Naive thymus-derived CD4-positive, alpha-beta T cell (primary cell): ENCODE data around the gene JUNB. TPM values are rescaled to one million over a fixed set of nuclear protein-coding genes. Genes with fewer than 3 reads are reported as not detected.
A peak's percentile ranks its signal among the peaks of the same experiment; 100 is the strongest.

ENCODE experiments used
- ATAC-seq: fragments of 150-1000 bp; cut with Tn5 transposase; 2 replicates; pipeline ENCODE4 v1.10.0; 2021; ENCODE audit warnings: mild to moderate bottlenecking, moderate library complexity
- CTCF ChIA-PET: fragments of 350-600 bp; sonication (Branson Sonifier 250); formaldehyde crosslinking; loops from one replicate; lab custom pipeline; 2021; ENCODE audit warnings: antibody characterized with exemption; lab: Charles Lee
- POLR2A ChIA-PET: fragments of 350-600 bp; sonication (Branson Sonifier 250); formaldehyde crosslinking; loops from one replicate; lab custom pipeline; 2021; ENCODE audit warnings: antibody characterized with exemption, inconsistent platforms; lab: Charles Lee
- DNase-seq, 9 donors: peaks; one replicate each; pipeline versions ENCODE4 v3.0.0 to v3.0.0-alpha.2; 2020 to 2022; ENCODE audit warnings: mixed read lengths in 1 of 9
- H3K27ac ChIP-seq: one replicate; pipeline ENCODE4 v1.7.0; 2013; ENCODE audit warnings: mild to moderate bottlenecking, low read depth, low read length, moderate library complexity
- H3K27me3 ChIP-seq, 2 donors: one replicate each; pipeline ENCODE4 v1.7.0; 2013; ENCODE audit warnings: low read length in 2 of 2, mild to moderate bottlenecking in 2 of 2, moderate library complexity in 2 of 2; ENCODE audit not compliant: control insufficient read depth in 2 of 2, insufficient read depth in 2 of 2
- H3K36me3 ChIP-seq, 3 experiments: 1 replicate in 2 of 3; 2 replicates in 1 of 3; pipeline ENCODE4 v1.7.0; 2013; ENCODE audit warnings: low read length in 3 of 3, mild to moderate bottlenecking in 3 of 3, moderate library complexity in 1 of 3; ENCODE audit not compliant: insufficient read depth in 3 of 3, control insufficient read depth in 2 of 3
- H3K4me1 ChIP-seq, 2 donors: one replicate each; pipeline ENCODE4 v1.7.0; 2013; ENCODE audit warnings: low read length in 2 of 2, mild to moderate bottlenecking in 2 of 2, moderate library complexity in 1 of 2; ENCODE audit not compliant: control insufficient read depth in 2 of 2, insufficient read depth in 2 of 2
- H3K4me3 ChIP-seq: 2 replicates; pipeline ENCODE4 v1.7.0; 2013; ENCODE audit warnings: mild to moderate bottlenecking, low read length
- H3K9me3 ChIP-seq, 3 experiments: 1 replicate in 2 of 3; 2 replicates in 1 of 3; pipeline ENCODE4 v1.7.0; 2013; ENCODE audit warnings: low read length in 3 of 3; ENCODE audit not compliant: control insufficient read depth in 2 of 3
- H3K27ac Mint-ChIP-seq, 9 donors: one replicate each; pipeline ENCODE4 v1.8.0; 2020 to 2022; ENCODE audit warnings: mixed read lengths in 9 of 9, mild to moderate bottlenecking in 8 of 9, moderate library complexity in 5 of 9, inconsistent platforms in 2 of 9
- H3K27me3 Mint-ChIP-seq, 5 donors: one replicate each; pipeline ENCODE4 v1.8.0; 2021 to 2022; ENCODE audit warnings: mixed read lengths in 5 of 5, mild to moderate bottlenecking in 1 of 5
- H3K36me3 Mint-ChIP-seq, 5 donors: one replicate each; pipeline ENCODE4 v1.8.0; 2020 to 2022; ENCODE audit warnings: mixed read lengths in 5 of 5, mild to moderate bottlenecking in 3 of 5, inconsistent platforms in 1 of 5
- H3K4me1 Mint-ChIP-seq, 7 donors: one replicate each; pipeline ENCODE4 v1.8.0; 2020 to 2022; ENCODE audit warnings: mixed read lengths in 7 of 7, mild to moderate bottlenecking in 3 of 7, inconsistent platforms in 1 of 7
- H3K4me3 Mint-ChIP-seq, 10 donors: one replicate each; pipeline ENCODE4 v1.8.0; 2020 to 2022; ENCODE audit warnings: mild to moderate bottlenecking in 10 of 10, mixed read lengths in 10 of 10, moderate library complexity in 6 of 10, inconsistent platforms in 2 of 10
- H3K9me3 Mint-ChIP-seq, 11 donors: one replicate each; pipeline ENCODE4 v1.8.0; 2020 to 2022; ENCODE audit warnings: mixed read lengths in 11 of 11, mild to moderate bottlenecking in 4 of 11, inconsistent platforms in 1 of 11, moderate library complexity in 1 of 11
- intact Hi-C, 2 donors: fragments of 100-400 bp; cut with micrococcal nuclease; formaldehyde crosslinking; loops; one replicate each; pipeline ENCODE4 v1.15.1; 2023
- polyA plus RNA-seq, 2 donors: library from polyadenylated mRNA; unstranded; fragments of 300-500 nt; fragmentation: Illumina TruSeq; gene quantifications; one replicate each; pipeline ENCODE4 v1.2.3, GENCODE V29; 2021
- total RNA-seq, 6 experiments: library from RNA in 5 of 6; stranded (reverse) in 5 of 6; gene quantifications; 1 replicate in 5 of 6; 2 replicates in 1 of 6; pipeline ENCODE4 v1.2.3 and lab custom pipeline; 2021 to 2026

Gene JUNB
- total and polyA plus RNA-seq, 7 experiments from 2014 or later = 107 to 2,198 (median 690) TPM

DNA sequence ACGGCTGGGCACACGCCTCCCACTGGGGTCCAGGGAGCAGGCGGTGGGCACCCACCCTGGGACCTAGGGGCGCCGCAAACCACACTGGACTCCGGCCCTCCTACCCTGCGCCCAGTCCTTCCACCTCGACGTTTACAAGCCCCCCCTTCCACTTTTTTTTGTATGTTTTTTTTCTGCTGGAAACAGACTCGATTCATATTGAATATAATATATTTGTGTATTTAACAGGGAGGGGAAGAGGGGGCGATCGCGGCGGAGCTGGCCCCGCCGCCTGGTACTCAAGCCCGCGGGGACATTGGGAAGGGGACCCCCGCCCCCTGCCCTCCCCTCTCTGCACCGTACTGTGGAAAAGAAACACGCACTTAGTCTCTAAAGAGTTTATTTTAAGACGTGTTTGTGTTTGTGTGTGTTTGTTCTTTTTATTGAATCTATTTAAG, 1.6 kb downstream of the JUNB start:
- Mint-ChIP-seq H3K27ac (peak overlapping the region; percentile 97 to 100 (median 100)), H3K27me3 (peaks cover 0 to 2% (median 0%) of the 10 kb centered on the region in 5 donors), H3K4me1 (peaks cover 30 to 52% (median 40%) of the 10 kb centered on the region in 7 donors), H3K36me3 (peaks cover 0 to 9% (median 0%) of the 10 kb centered on the region in 5 donors), H3K9me3 (peaks cover 0 to 27% (median 0%) of the 10 kb centered on the region in 11 donors), H3K4me3 (peak overlapping the region; percentile 89 to 98 (median 94))
- no peak for ATAC-seq
- Histone ChIP-seq H3K36me3 (peaks cover 0 to 20% (median 0%) of the 10 kb centered on the region in 3 experiments), H3K4me3 (peak overlapping the region; percentile 98), H3K27me3 (no peaks in the 10 kb centered on the region), H3K9me3 (no peaks in the 10 kb centered on the region), H3K27ac (peak overlapping the region; percentile 99), H3K4me1 (peaks cover 30 to 36% of the 10 kb centered on the region in 2 donors)
- ChIA-PET POLR2A (interaction anchor here (0.6 to 8.4 kb wide), 28 partner anchors 7 to 1574 kb away, joined by 3 to 621 read pairs (median 6); partner anchors contain the start of genes CALR, DHPS, DNASE2 and FBXW9), CTCF (interaction anchor here (0.9 to 3.7 kb wide), 7 partner anchors 8 to 116 kb away, joined by 4 to 71 read pairs (median 7); partner anchors contain the start of gene HOOK2)
- DNase-seq = no peak
- intact Hi-C loops = loop anchor here (1.0 to 5.0 kb wide), 11 partner anchors 14 to 1701 kb away; partner anchors contain the start of genes CALR (in 2 of the 2), IER2 (in 2 of the 2), STX10 (in 2 of the 2) and GET3 (in 1 of the 2)

DNA sequence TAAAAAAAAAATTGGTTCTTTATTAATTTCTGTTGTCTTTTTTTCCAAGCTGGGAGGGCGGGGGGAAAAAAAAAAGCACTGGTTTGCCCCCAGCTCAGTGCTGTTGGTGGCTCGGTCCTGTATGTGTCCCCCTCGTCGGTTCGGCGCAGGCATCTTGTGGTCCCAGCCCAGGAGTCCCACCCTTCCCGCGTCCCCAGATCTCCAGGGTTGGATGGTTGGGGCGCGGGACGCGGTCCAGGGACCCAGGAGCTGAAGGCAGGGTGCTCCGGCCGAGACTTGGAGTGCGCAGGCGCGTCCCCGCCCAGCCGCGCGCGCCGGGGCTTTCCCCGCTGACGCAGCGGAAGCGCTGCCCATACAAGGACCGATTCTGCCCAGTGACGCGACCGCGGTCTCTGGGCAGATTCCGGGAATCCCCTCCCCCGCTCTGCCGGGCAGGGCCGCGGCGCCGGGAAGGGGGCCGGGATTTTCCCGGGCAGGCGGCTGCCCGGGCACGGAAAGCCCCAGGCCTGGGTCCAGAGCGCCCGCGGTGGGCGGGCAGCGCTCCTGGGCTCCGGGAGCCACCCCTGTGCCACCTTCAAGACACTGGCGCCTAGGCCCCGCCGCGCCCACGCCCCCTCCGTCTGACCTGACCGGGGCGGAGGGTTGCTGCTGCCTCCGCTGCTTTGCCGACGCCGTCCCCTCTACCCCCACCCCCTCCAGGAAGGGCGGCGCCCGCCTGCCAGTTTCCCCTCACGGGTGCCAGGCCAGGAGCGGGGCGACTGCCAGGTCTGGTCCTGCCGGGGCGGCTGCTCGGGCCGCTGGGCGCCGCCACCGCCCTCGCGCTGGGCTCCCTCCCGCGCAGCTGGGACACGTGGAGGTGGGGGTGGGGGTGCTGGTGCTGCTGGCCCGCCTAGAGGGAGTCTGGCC, 2.3 kb downstream of the JUNB start:
- H3K27ac ChIP-seq = peak overlapping the region; percentile 99
- CTCF ChIA-PET = interaction anchor here (0.9 to 9.8 kb wide), 8 partner anchors 11 to 117 kb away, joined by 4 to 169 read pairs (median 16); partner anchors contain the start of gene HOOK2
- POLR2A ChIA-PET = interaction anchor here (0.6 to 8.4 kb wide), 23 partner anchors 7 to 1574 kb away, joined by 3 to 621 read pairs (median 11); partner anchors contain the start of genes CALR, DNASE2, FBXW9 and GCDH
- H3K4me3 Mint-ChIP-seq = peak overlapping the region; percentile 89 to 98 (median 94)
- H3K27me3 Mint-ChIP-seq = peaks cover 0 to 2% (median 0%) of the 10 kb centered on the region in 5 donors
- H3K4me3 ChIP-seq = peak overlapping the region; percentile 98
- peak; percentile 53 for ATAC-seq
- peak; percentile 93 to 99 (median 98) for DNase-seq
- peaks cover 0 to 27% (median 0%) of the 10 kb centered on the region in 11 donors for H3K9me3 Mint-ChIP-seq
- H3K27ac Mint-ChIP-seq = peak overlapping the region; percentile 97 to 100 (median 100)
- H3K9me3 ChIP-seq = no peaks in the 10 kb centered on the region
- H3K27me3 ChIP-seq = no peaks in the 10 kb centered on the region
- intact Hi-C loops = loop anchor here (1.0 to 5.0 kb wide), 11 partner anchors 13 to 1701 kb away; partner anchors contain the start of genes CALR (in 2 of the 2), IER2 (in 2 of the 2), STX10 (in 2 of the 2) and GET3 (in 1 of the 2)
- H3K36me3 ChIP-seq = peaks cover 0 to 20% (median 0%) of the 10 kb centered on the region in 3 experiments
- H3K36me3 Mint-ChIP-seq = peaks cover 0 to 9% (median 0%) of the 10 kb centered on the region in 5 donors
- peaks cover 30 to 36% of the 10 kb centered on the region in 2 donors for H3K4me1 ChIP-seq
- peaks cover 30 to 46% (median 39%) of the 10 kb centered on the region in 7 donors for H3K4me1 Mint-ChIP-seq

DNA sequence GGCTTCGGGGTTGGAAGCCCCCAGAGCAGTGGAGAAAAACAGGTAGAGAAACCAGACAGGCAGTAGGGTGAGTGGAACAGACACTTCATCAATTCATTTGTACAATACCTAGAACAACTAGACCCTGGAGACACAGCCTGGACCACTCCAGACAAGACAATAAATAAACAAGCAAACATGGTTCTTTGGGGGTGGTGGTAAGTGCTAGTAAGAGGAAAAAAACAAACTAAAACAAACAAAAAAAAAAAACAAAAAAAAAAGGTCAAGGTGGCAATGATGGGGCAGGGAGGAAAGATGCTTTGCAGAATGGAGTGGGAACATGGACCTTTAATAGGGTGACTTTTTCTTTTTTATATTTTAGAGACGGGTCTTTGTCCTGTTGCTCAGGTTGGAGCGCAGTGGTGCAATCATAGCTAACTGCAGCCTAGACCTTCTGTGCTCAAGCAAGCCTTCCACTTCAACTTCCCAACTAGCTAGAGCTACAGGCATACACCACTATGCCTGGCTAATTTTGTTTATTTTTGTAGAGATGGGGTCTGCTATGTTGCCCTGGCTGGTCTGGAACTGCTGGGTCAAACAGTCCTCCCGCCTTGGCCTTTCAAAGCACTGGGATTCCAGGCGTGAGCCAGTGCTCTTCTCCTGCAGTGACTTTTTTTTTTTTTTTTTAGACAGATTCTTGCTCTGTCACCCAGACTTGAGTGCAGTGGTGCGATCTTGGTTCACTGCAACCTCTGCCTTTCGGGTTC, 3.1 kb downstream of the JUNB start:
- Mint-ChIP-seq H3K4me1 (peaks cover 25 to 38% (median 32%) of the 10 kb centered on the region in 7 donors), H3K27ac (peak overlapping the region; percentile 93 to 100 (median 97))
- ATAC-seq = no peak

DNA sequence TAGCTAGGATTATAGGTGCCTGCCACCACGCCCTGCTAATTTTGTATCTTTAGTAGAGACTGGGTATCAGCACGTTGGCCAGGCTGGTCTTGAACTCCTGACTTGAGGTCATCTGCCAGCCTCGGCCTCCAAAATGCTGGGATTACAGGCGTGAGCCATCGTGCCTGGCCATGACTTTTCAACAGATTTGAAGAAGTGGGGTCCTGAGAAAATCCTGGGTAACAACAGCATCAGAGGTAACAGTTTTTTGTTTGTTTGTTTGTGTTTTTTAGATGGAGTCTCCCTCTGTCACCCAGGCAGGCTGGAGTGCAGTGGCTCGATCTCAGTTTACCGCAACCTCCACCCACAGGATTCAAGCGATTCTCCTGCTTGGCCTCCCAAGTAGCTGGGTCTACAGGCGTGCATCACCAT, 3.7 kb downstream of the JUNB start:
- Histone ChIP-seq H3K36me3 (peaks cover 0 to 34% (median 3%) of the 10 kb centered on the region in 3 experiments), H3K27ac (peak overlapping the region; percentile 99), H3K9me3 (no peaks in the 10 kb centered on the region), H3K4me3 (no peak overlapping the region), H3K27me3 (no peaks in the 10 kb centered on the region), H3K4me1 (peaks cover 21 to 29% of the 10 kb centered on the region in 2 donors)
- H3K9me3 Mint-ChIP-seq = peaks cover 0 to 26% (median 0%) of the 10 kb centered on the region in 11 donors
- H3K27me3 Mint-ChIP-seq = peaks cover 0 to 2% (median 0%) of the 10 kb centered on the region in 5 donors
- peaks cover 25 to 42% (median 36%) of the 10 kb centered on the region in 7 donors for H3K4me1 Mint-ChIP-seq
- DNase-seq = no peak
- CTCF ChIA-PET = interaction anchor here (0.9 to 9.8 kb wide), 8 partner anchors 11 to 171 kb away, joined by 3 to 169 read pairs (median 8); partner anchors contain the start of gene HOOK2
- no peak for ATAC-seq
- H3K36me3 Mint-ChIP-seq = peaks cover 0 to 9% (median 0%) of the 10 kb centered on the region in 5 donors
- POLR2A ChIA-PET = interaction anchor here (0.6 to 8.4 kb wide), 11 partner anchors 9 to 1729 kb away, joined by 3 to 621 read pairs (median 5); partner anchors contain the start of genes GET3, HOOK2, RNASEH2A and TNPO2
- peak overlapping the region in 8 of 10 donors; percentile 74 to 95 (median 88) for H3K4me3 Mint-ChIP-seq
- peak overlapping the region; percentile 93 to 100 (median 97) for H3K27ac Mint-ChIP-seq
- intact Hi-C loops = loop anchor here (5.0 kb wide), 8 partner anchors 142 to 1703 kb away; partner anchors contain the start of genes CALR (in 2 of the 2), IER2 (in 1 of the 2), STX10 (in 1 of the 2) and SWSAP1 (in 1 of the 2)

More for the DNA sequence above, 3.1 kb downstream of the JUNB start:
- CTCF ChIA-PET = interaction anchor here (2.0 to 9.8 kb wide), 5 partner anchors 18 to 53 kb away, joined by 7 to 169 read pairs (median 41); partner anchors contain the start of gene HOOK2
- peak overlapping the region; percentile 99 for H3K27ac ChIP-seq
- peaks cover 21 to 30% of the 10 kb centered on the region in 2 donors for H3K4me1 ChIP-seq
- no peaks in the 10 kb centered on the region for H3K9me3 ChIP-seq
- H3K36me3 ChIP-seq = peaks cover 0 to 28% (median 0%) of the 10 kb centered on the region in 3 experiments
- Mint-ChIP-seq H3K36me3 (peaks cover 0 to 9% (median 0%) of the 10 kb centered on the region in 5 donors), H3K4me3 (peak overlapping the region; percentile 74 to 95 (median 86)), H3K9me3 (peaks cover 0 to 26% (median 0%) of the 10 kb centered on the region in 11 donors), H3K27me3 (peaks cover 0 to 2% (median 0%) of the 10 kb centered on the region in 5 donors)
- DNase-seq = peak in 3 of 9 donors; percentile 39 to 43 (median 40)
- H3K27me3 ChIP-seq = no peaks in the 10 kb centered on the region
- intact Hi-C loops = loop anchor here (5.0 kb wide), 8 partner anchors 143 to 1702 kb away; partner anchors contain the start of genes CALR (in 2 of the 2), IER2 (in 1 of the 2), STX10 (in 1 of the 2) and SWSAP1 (in 1 of the 2)
- H3K4me3 ChIP-seq = peak overlapping the region; percentile 98
- POLR2A ChIA-PET = interaction anchor here (0.6 to 8.4 kb wide), 10 partner anchors 9 to 1730 kb away, joined by 3 to 621 read pairs (median 7); partner anchors contain the start of genes HOOK2, PRDX2, RNASEH2A and THSD8
